ENCODE measurements around the gene MRPL43.

Gene MRPL43

GRCh38 chr10:100989088-100989487 is 1.8 kb upstream of the MRPL43 start:
- in situ Hi-C loops (cut with HindIII; ENCODE audit: low sequenced_read_pairs) = no loop called here
- H3K4me3 ChIP-seq (ENCODE audit: low read depth, low read length) = no peak overlapping the region

GRCh38 chr10:100988166-100988565 is 869 bp upstream of the MRPL43 start:
- TF ChIP-seq CTCF (IDR thresholded peaks at IDR 0.05; ENCODE audit: low read depth, low read length) = no peak
- in situ Hi-C loops (cut with HindIII; ENCODE audit: low sequenced_read_pairs) = no loop called here
- peak overlapping the region; percentile 96 for H3K4me3 ChIP-seq (ENCODE audit: low read depth, low read length)
- no peak for DNase-seq (ENCODE audit: low read depth, low spot score)

More at GRCh38 chr10:100989088-100989487, 1.8 kb upstream of the MRPL43 start:
- no peak for DNase-seq (ENCODE audit: low read depth, low spot score)
- no peak for TF ChIP-seq CTCF (IDR thresholded peaks at IDR 0.05; ENCODE audit: low read depth, low read length)

GRCh38 chr10:100987685-100988049 is 370 bp upstream of the MRPL43 start:
- TF ChIP-seq CTCF (IDR thresholded peaks at IDR 0.05; ENCODE audit: low read depth, low read length) = no peak
- H3K4me3 ChIP-seq (ENCODE audit: low read depth, low read length) = peak overlapping the region; percentile 96
- in situ Hi-C loops (cut with HindIII; ENCODE audit: low sequenced_read_pairs) = no loop called here
- DNase-seq (ENCODE audit: low read depth, low spot score) = no peak

- no peak for TF ChIP-seq CTCF (IDR thresholded peaks at IDR 0.05; ENCODE audit: low read depth, low read length)
- DNase-seq (ENCODE audit: low read depth, low spot score) = no peak
- in situ Hi-C loops (cut with HindIII; ENCODE audit: low sequenced_read_pairs) = no loop called here
- H3K4me3 ChIP-seq (ENCODE audit: low read depth, low read length) = peak overlapping the region; percentile 96
Measured at GRCh38 chr10:100986623-100986951, 710 bp downstream of the MRPL43 start.

GRCh38 chr10:100985336-100985735 is 2.0 kb downstream of the MRPL43 start:
- in situ Hi-C loops (cut with HindIII; ENCODE audit: low sequenced_read_pairs) = no loop called here
- TF ChIP-seq CTCF (IDR thresholded peaks at IDR 0.05; ENCODE audit: low read depth, low read length) = no peak
- H3K4me3 ChIP-seq (ENCODE audit: low read depth, low read length) = no peak overlapping the region
- no peak for DNase-seq (ENCODE audit: low read depth, low spot score)

- H3K4me3 ChIP-seq (ENCODE audit: low read depth, low read length) = no peak overlapping the region
- TF ChIP-seq CTCF (IDR thresholded peaks at IDR 0.05; ENCODE audit: low read depth, low read length) = no peak
- DNase-seq (ENCODE audit: low read depth, low spot score) = no peak
- in situ Hi-C loops (cut with HindIII; ENCODE audit: low sequenced_read_pairs) = no loop called here
Measured at GRCh38 chr10:100984672-100985177, 2.6 kb downstream of the MRPL43 start.

All from astrocyte of the spinal cord (primary cell).